Endothelial cell of umbilical vein (primary cell): ENCODE measurements around the gene SMIM12.

Experiments used
- CTCF ChIP-seq, 2 donors: IDR thresholded peaks; 1 replicate in 1 of 2; 2 replicates in 1 of 2; pipeline ENCODE4 v1.5.1; 2011; ENCODE audit warnings: low read length in 2 of 2, mild to moderate bottlenecking in 2 of 2, moderate library complexity in 2 of 2, control low read depth in 1 of 2, inconsistent platforms in 1 of 2, low read depth in 1 of 2; ENCODE audit not compliant: insufficient read depth in 1 of 2; ENCODE audit errors: extremely low read depth in 1 of 2
- POLR2A ChIP-seq: IDR thresholded peaks from 2 replicates; pipeline ENCODE4 v1.6.1; 2012; ENCODE audit warnings: low read depth, mild to moderate bottlenecking, control low read depth, low read length

GRCh38 chr1:34872133-34872503 is 12.6 kb upstream of the SMIM12 start:
- no peak for TF ChIP-seq POLR2A
- TF ChIP-seq CTCF (IDR thresholded peaks at IDR 0.05; ENCODE audit: extremely low read depth in 1 of 2, insufficient read depth in 1 of 2, low read depth in 1 of 2, low read length in 2 of 2), result no peak
